HEK293 (cell line): ENCODE measurements around the gene EXD3.

Source experiments
- CTCF ChIA-PET: fragments of 350-600 bp; formaldehyde crosslinking; extraction: SDS; loops from one replicate; lab custom pipeline; 2021; ENCODE audit warnings: antibody characterized with exemption; lab: Yijun Ruan, JAX
- POLR2A ChIA-PET: fragments of 300-600 bp; formaldehyde crosslinking; extraction: SDS; loops from one replicate; lab custom pipeline; 2020; ENCODE audit warnings: antibody characterized with exemption, inconsistent platforms; lab: Yijun Ruan, JAX
- H3K27ac ChIP-seq: fragments of 200-500 bp; sonication (Bioruptor generic); 2 replicates; pipeline ENCODE4 v1.5.1; 2014; ENCODE audit warnings: low read depth, low read length, control low read depth, inconsistent platforms; ENCODE audit errors: extremely low read depth
- H3K36me3 ChIP-seq, 2 experiments: fragments of 200-500 bp in 1 of 2; sonication (Bioruptor generic) in 1 of 2; 1 replicate in 1 of 2; 2 replicates in 1 of 2; pipeline ENCODE4 v1.5.1; 2014 to 2017; ENCODE audit warnings: inconsistent platforms in 2 of 2, low read length in 2 of 2; ENCODE audit not compliant: control insufficient read depth in 2 of 2, insufficient read depth in 1 of 2
- H3K4me1 ChIP-seq: fragments of 200-500 bp; sonication (Bioruptor generic); 2 replicates; pipeline ENCODE4 v1.5.1; 2014; ENCODE audit warnings: mild to moderate bottlenecking, low read length, inconsistent platforms; ENCODE audit not compliant: control insufficient read depth, insufficient read depth
- H3K4me3 ChIP-seq: 2 replicates; pipeline ENCODE4 v1.5.1; 2011; ENCODE audit warnings: low read depth, mild to moderate bottlenecking, control low read depth, low read length, moderate library complexity
- H3K9me3 ChIP-seq: fragments of 200-500 bp; sonication (Bioruptor generic); 2 replicates; pipeline ENCODE4 v1.5.1; 2014; ENCODE audit warnings: low read depth, low read length, inconsistent platforms; ENCODE audit not compliant: control insufficient read depth, insufficient read depth
- KLF8 ChIP-seq: fragments of 450-650 bp; formaldehyde crosslinking; IDR thresholded peaks from 2 replicates; pipeline ENCODE4 v1.5.1; 2016; ENCODE audit warnings: missing biosample characterization, missing genetic modification characterization
- YY2 ChIP-seq: fragments of 450-650 bp; formaldehyde crosslinking; IDR thresholded peaks from 2 replicates; pipeline ENCODE4 v1.5.1; 2016; ENCODE audit warnings: missing biosample characterization, missing genetic modification characterization
- ZEB2 ChIP-seq: fragments of 450-650 bp; formaldehyde crosslinking; IDR thresholded peaks from 2 replicates; pipeline ENCODE4 v1.5.1; 2016; ENCODE audit warnings: missing biosample characterization, missing genetic modification characterization
- ZNF114 ChIP-seq: fragments of 450-650 bp; formaldehyde crosslinking; IDR thresholded peaks from 2 replicates; pipeline ENCODE4 v1.5.0; 2017; ENCODE audit warnings: missing biosample characterization, missing genetic modification characterization
- ZNF133 ChIP-seq: fragments of 450-650 bp; formaldehyde crosslinking; IDR thresholded peaks from 2 replicates; pipeline ENCODE4 v1.5.1; 2016; ENCODE audit warnings: missing biosample characterization, missing genetic modification characterization
- ZNF202 ChIP-seq: fragments of 450-650 bp; formaldehyde crosslinking; IDR thresholded peaks from 2 replicates; pipeline ENCODE4 v1.5.1; 2016; ENCODE audit warnings: missing biosample characterization, missing genetic modification characterization, borderline replicate concordance
- ZNF214 ChIP-seq: fragments of 450-650 bp; formaldehyde crosslinking; IDR thresholded peaks from 2 replicates; pipeline ENCODE4 v1.5.1; 2017; ENCODE audit warnings: missing biosample characterization, mild to moderate bottlenecking, missing genetic modification characterization, borderline replicate concordance
- ZNF223 ChIP-seq: fragments of 450-650 bp; formaldehyde crosslinking; IDR thresholded peaks from 2 replicates; pipeline ENCODE4 v1.5.1; 2016; ENCODE audit warnings: missing biosample characterization, missing genetic modification characterization
- ZNF521 ChIP-seq: fragments of 450-650 bp; formaldehyde crosslinking; IDR thresholded peaks from 2 replicates; pipeline ENCODE4 v1.5.1; 2017; ENCODE audit warnings: missing biosample characterization, mild to moderate bottlenecking, missing genetic modification characterization
- ZNF548 ChIP-seq: fragments of 450-650 bp; formaldehyde crosslinking; IDR thresholded peaks from 2 replicates; pipeline ENCODE4 v1.5.1; 2016; ENCODE audit warnings: missing biosample characterization, missing genetic modification characterization
- ZNF610 ChIP-seq: fragments of 450-650 bp; formaldehyde crosslinking; IDR thresholded peaks from 2 replicates; pipeline ENCODE4 v1.5.1; 2016; ENCODE audit warnings: missing biosample characterization, missing genetic modification characterization, borderline replicate concordance
- ZNF623 ChIP-seq: fragments of 450-650 bp; formaldehyde crosslinking; IDR thresholded peaks from 2 replicates; pipeline ENCODE4 v1.5.1; 2016; ENCODE audit warnings: missing biosample characterization, missing genetic modification characterization
- ZXDB ChIP-seq: fragments of 450-650 bp; formaldehyde crosslinking; IDR thresholded peaks from 2 replicates; pipeline ENCODE4 v1.5.1; 2016; ENCODE audit warnings: missing biosample characterization, missing genetic modification characterization
- TF ChIP-seq, protein P1 (sequence below): fragments of 450-650 bp; formaldehyde crosslinking; IDR thresholded peaks from 2 replicates; pipeline ENCODE4 v1.5.1; 2016; ENCODE audit warnings: missing biosample characterization, missing genetic modification characterization
- TF ChIP-seq, protein P2 (sequence below): fragments of 450-650 bp; formaldehyde crosslinking; IDR thresholded peaks from 2 replicates; pipeline ENCODE4 v1.5.1; 2017; ENCODE audit warnings: missing biosample characterization, missing genetic modification characterization
- TF ChIP-seq, protein P3 (sequence below): fragments of 450-650 bp; formaldehyde crosslinking; IDR thresholded peaks from 2 replicates; pipeline ENCODE4 v1.5.1; 2016; ENCODE audit warnings: missing biosample characterization, missing genetic modification characterization
- TF ChIP-seq, protein P4 (sequence below): fragments of 450-650 bp; formaldehyde crosslinking; IDR thresholded peaks from 2 replicates; pipeline ENCODE4 v1.5.1; 2016; ENCODE audit warnings: missing biosample characterization, missing genetic modification characterization
- TF ChIP-seq, protein P5 (sequence below): fragments of 450-650 bp; IDR thresholded peaks from 2 replicates; pipeline ENCODE4 v1.5.1; 2018; ENCODE audit warnings: missing biosample characterization, mild to moderate bottlenecking, missing genetic modification characterization

Gene EXD3

DNA sequence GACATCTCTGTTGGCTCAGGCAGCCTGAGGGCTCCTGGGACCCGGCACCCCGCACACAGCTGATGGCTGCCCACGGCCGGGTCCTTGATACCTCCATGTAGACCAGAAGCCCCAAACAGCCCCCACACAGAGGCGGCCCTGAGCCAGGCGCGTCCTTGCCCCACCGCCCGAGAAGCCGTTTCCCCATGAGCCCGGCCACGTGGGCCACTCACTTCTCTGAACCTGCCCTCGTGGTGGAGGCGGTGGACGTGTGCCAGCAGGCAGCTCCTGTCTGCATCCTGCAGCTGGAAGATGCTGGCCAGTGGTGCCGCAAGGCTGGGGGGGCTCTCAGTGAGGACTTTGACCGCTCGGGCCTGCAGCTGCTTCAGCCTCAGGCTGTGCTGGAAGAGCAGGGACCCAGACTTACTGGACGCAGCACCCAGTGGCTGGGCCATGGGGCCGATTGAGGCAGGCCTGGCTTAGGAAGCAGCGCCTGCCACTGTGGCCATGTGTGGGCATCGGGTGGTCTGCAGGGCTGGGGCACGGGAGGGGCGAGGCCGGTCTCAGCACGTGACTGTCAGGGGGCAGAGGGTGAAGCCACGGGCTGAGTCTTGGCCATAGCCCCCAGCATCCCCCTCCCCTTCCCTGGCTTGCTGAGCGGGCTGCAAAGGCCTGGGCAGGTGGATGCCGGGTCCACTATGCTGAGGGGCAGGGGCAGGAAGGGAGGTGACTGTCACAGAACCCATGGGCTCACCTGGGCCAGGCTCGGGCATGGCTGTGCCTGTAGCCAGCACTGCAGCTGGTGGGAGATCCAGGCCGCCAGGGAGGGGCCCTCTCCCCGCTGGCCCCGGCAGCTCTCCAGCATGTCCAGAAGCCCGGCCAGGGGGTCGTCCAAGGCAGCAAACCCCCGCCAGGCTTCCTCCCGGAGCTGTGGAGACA is 50.0 kb downstream of the EXD3 start:
- no peak overlapping the region for H3K27ac ChIP-seq
- no peaks in the 10 kb centered on the region for H3K4me1 ChIP-seq
- ChIA-PET CTCF (interaction anchor here (1.0 kb wide), 1 partner anchor 35 kb away, joined by 3 read pairs; no protein-coding TSS in a partner anchor), POLR2A (no interaction called here)
- TF ChIP-seq ZEB2 (no peak), ZNF548 (no peak), KLF8 (tag by site-specific recombination) (no peak), ZNF214 (tag by site-specific recombination) (no peak), ZNF223 (no peak), ZNF623 (no peak), YY2 (tag by site-specific recombination) (no peak), ZNF114 (tag by site-specific recombination) (no peak), ZNF610 (tag by site-specific recombination) (no peak), ZNF202 (tag by site-specific recombination) (no peak), ZNF521 (tag by site-specific recombination) (no peak), ZXDB (tag by site-specific recombination) (no peak), ZNF133 (tag by site-specific recombination) (no peak)
- TF ChIP-seq, protein P1, sequence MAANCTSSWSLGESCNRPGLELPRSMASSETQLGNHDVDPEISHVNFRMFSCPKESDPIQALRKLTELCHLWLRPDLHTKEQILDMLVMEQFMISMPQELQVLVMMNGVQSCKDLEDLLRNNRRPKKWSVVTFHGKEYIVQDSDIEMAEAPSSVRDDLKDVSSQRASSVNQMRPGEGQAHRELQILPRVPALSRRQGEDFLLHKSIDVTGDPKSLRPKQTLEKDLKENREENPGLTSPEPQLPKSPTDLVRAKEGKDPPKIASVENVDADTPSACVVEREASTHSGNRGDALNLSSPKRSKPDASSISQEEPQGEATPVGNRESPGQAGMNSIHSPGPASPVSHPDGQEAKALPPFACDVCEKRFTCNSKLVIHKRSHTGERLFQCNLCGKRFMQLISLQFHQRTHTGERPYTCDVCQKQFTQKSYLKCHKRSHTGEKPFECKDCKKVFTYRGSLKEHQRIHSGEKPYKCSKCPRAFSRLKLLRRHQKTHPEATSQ (tag by site-specific recombination), result no peak
- TF ChIP-seq, protein P2, sequence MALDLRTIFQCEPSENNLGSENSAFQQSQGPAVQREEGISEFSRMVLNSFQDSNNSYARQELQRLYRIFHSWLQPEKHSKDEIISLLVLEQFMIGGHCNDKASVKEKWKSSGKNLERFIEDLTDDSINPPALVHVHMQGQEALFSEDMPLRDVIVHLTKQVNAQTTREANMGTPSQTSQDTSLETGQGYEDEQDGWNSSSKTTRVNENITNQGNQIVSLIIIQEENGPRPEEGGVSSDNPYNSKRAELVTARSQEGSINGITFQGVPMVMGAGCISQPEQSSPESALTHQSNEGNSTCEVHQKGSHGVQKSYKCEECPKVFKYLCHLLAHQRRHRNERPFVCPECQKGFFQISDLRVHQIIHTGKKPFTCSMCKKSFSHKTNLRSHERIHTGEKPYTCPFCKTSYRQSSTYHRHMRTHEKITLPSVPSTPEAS, result no peak
- TF ChIP-seq, protein P3, sequence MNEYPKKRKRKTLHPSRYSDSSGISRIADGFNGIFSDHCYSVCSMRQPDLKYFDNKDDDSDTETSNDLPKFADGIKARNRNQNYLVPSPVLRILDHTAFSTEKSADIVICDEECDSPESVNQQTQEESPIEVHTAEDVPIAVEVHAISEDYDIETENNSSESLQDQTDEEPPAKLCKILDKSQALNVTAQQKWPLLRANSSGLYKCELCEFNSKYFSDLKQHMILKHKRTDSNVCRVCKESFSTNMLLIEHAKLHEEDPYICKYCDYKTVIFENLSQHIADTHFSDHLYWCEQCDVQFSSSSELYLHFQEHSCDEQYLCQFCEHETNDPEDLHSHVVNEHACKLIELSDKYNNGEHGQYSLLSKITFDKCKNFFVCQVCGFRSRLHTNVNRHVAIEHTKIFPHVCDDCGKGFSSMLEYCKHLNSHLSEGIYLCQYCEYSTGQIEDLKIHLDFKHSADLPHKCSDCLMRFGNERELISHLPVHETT, result no peak
- TF ChIP-seq, protein P4, sequence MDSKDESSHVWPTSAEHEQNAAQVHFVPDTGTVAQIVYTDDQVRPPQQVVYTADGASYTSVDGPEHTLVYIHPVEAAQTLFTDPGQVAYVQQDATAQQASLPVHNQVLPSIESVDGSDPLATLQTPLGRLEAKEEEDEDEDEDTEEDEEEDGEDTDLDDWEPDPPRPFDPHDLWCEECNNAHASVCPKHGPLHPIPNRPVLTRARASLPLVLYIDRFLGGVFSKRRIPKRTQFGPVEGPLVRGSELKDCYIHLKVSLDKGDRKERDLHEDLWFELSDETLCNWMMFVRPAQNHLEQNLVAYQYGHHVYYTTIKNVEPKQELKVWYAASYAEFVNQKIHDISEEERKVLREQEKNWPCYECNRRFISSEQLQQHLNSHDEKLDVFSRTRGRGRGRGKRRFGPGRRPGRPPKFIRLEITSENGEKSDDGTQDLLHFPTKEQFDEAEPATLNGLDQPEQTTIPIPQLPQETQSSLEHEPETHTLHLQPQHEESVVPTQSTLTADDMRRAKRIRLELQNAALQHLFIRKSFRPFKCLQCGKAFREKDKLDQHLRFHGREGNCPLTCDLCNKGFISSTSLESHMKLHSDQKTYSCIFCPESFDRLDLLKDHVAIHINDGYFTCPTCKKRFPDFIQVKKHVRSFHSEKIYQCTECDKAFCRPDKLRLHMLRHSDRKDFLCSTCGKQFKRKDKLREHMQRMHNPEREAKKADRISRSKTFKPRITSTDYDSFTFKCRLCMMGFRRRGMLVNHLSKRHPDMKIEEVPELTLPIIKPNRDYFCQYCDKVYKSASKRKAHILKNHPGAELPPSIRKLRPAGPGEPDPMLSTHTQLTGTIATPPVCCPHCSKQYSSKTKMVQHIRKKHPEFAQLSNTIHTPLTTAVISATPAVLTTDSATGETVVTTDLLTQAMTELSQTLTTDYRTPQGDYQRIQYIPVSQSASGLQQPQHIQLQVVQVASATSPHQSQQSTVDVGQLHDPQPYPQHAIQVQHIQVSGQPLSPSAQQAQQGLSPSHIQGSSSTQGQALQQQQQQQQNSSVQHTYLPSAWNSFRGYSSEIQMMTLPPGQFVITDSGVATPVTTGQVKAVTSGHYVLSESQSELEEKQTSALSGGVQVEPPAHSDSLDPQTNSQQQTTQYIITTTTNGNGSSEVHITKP (tag by site-specific recombination), result no peak
- TF ChIP-seq, protein P5, sequence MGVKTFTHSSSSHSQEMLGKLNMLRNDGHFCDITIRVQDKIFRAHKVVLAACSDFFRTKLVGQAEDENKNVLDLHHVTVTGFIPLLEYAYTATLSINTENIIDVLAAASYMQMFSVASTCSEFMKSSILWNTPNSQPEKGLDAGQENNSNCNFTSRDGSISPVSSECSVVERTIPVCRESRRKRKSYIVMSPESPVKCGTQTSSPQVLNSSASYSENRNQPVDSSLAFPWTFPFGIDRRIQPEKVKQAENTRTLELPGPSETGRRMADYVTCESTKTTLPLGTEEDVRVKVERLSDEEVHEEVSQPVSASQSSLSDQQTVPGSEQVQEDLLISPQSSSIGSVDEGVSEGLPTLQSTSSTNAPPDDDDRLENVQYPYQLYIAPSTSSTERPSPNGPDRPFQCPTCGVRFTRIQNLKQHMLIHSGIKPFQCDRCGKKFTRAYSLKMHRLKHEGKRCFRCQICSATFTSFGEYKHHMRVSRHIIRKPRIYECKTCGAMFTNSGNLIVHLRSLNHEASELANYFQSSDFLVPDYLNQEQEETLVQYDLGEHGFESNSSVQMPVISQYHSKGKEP (tag by site-specific recombination), result no peak
- no peaks in the 10 kb centered on the region for H3K36me3 ChIP-seq
- no peak overlapping the region for H3K4me3 ChIP-seq
- no peaks in the 10 kb centered on the region for H3K9me3 ChIP-seq
